GM12878 (cell line): ENCODE measurements around the gene ENO2. TPM values are rescaled to one million over a fixed set of nuclear protein-coding genes. Genes with fewer than 3 reads are reported as not detected.

ENCODE experiments used
- ASH2L ChIP-seq: fragments of 300-600, 200-600 bp; sonication (generic); IDR thresholded peaks from 2 replicates; pipeline ENCODE4 v1.6.1; 2017; ENCODE audit warnings: low read depth, mild to moderate bottlenecking, borderline replicate concordance
- CBX3 ChIP-seq: fragments of 200-600 bp; sonication (generic); IDR thresholded peaks from 2 replicates; pipeline ENCODE4 v1.6.1; 2016; ENCODE audit warnings: low read depth, borderline replicate concordance
- CHD4 ChIP-seq: fragments of 200-600 bp; sonication (generic); IDR thresholded peaks from 2 replicates; pipeline ENCODE4 v1.6.1; 2016; ENCODE audit warnings: mild to moderate bottlenecking
- CTCF ChIP-seq, 3 experiments: IDR thresholded peaks in 2 of 3; conservative IDR thresholded peaks in 1 of 3; 2 replicates each; pipeline ENCODE4 v1.5.1; 2011; ENCODE audit warnings: low read depth in 3 of 3, low read length in 3 of 3, mild to moderate bottlenecking in 3 of 3, control low read depth in 2 of 3, moderate library complexity in 2 of 3, inconsistent platforms in 1 of 3, mixed read lengths in 1 of 3; ENCODE audit not compliant: control insufficient read depth in 2 of 3, insufficient read depth in 1 of 3; ENCODE audit errors: extremely low read depth in 1 of 3
- E2F8 ChIP-seq: fragments of 450-650 bp; IDR thresholded peaks from 2 replicates; pipeline ENCODE4 v1.6.1; 2018; ENCODE audit warnings: mild to moderate bottlenecking, low read depth, moderate library complexity; ENCODE audit not compliant: partially characterized antibody
- EZH2 ChIP-seq: IDR thresholded peaks from 2 replicates; pipeline ENCODE4 v1.6.1; 2012; ENCODE audit warnings: low read depth, mild to moderate bottlenecking, control low read depth, inconsistent platforms, low read length, borderline replicate concordance; ENCODE audit not compliant: control insufficient read depth
- FOXM1 ChIP-seq: IDR thresholded peaks from 2 replicates; pipeline ENCODE4 v1.6.1; 2012; ENCODE audit warnings: low read depth, mild to moderate bottlenecking, inconsistent platforms, low read length, moderate library complexity
- MTA3 ChIP-seq: IDR thresholded peaks from 2 replicates; pipeline ENCODE4 v1.6.1; 2012; ENCODE audit warnings: low read length, inconsistent platforms, borderline replicate concordance
- NBN ChIP-seq: fragments of 450-650 bp; IDR thresholded peaks from 2 replicates; pipeline ENCODE4 v1.6.1; 2016
- STAT1 ChIP-seq: fragments of 450-650 bp; conservative IDR thresholded peaks from 2 replicates; pipeline ENCODE4 v1.6.1; 2014; ENCODE audit warnings: antibody characterized with exemption, mild to moderate bottlenecking
- USF1 ChIP-seq: IDR thresholded peaks from 2 replicates; pipeline ENCODE4 v1.6.1; 2011; ENCODE audit warnings: borderline replicate concordance, low read depth, mild to moderate bottlenecking, moderate library complexity, mixed read lengths, low read length; ENCODE audit not compliant: insufficient read depth; ENCODE audit errors: extremely low read length
- ZBTB11 ChIP-seq: fragments of 450-650 bp; formaldehyde crosslinking; IDR thresholded peaks from 2 replicates; pipeline ENCODE4 v1.5.0; 2022; ENCODE audit warnings: mild to moderate bottlenecking, missing genetic modification characterization
- ZNF24 ChIP-seq: fragments of 450-650 bp; IDR thresholded peaks from 2 replicates; pipeline ENCODE4 v1.6.1; 2017; ENCODE audit warnings: antibody characterized with exemption, mild to moderate bottlenecking
- polyA plus RNA-seq, 11 experiments: library from polyadenylated mRNA; depleted of rRNA in 4 of 11; unstranded in 6 of 11; stranded (reverse) in 5 of 11; fragments of >200 nt; fragmentation: Nextera tagmentation in 4 of 11; fragmentation: Illumina TruSeq in 1 of 11; extraction: Ambion mirVana in 4 of 11; extraction: Trizol in 1 of 11; gene quantifications; 1 replicate in 1 of 11; 2 replicates in 10 of 11; pipeline versions ENCODE4 v1.2.1 to v1.2.3, GENCODE V29; 2011 to 2016; ENCODE audit warnings: inconsistent platforms in 2 of 11, missing spikeins in 2 of 11, low read depth in 1 of 11
- total RNA-seq, 4 experiments: library from RNA; depleted of rRNA in 3 of 4; stranded (reverse); fragments of >200 nt in 3 of 4; fragmentation: Illumina TruSeq in 1 of 4; extraction: Trizol in 1 of 4; gene quantifications; 2 replicates each; pipeline versions ENCODE4 v1.2.1 to v1.2.3, GENCODE V29; 2013 to 2021

ENO2 gene
- total and polyA plus RNA-seq, 10 of the 15 experiments (the other 5 are each of a cell fraction or from before 2014, with no cell fraction given) = 24.8 to 196 (median 43.1) TPM

- TF ChIP-seq ZBTB11 (CRISPR knock-in tag) (no peak), STAT1 (no peak), E2F8 (peak; percentile 78), CBX3 (no peak), USF1 (no peak), NBN (peak; percentile 94), EZH2 (no peak), CTCF (IDR thresholded peaks at IDR 0.05 in 2 of 3, conservative IDR thresholded peaks at IDR 0.05 in 1 of 3; ENCODE audit: control insufficient read depth in 2 of 3, extremely low read depth in 1 of 3, insufficient read depth in 1 of 3, low read depth in 3 of 3, low read length in 3 of 3) (no peak), CHD4 (no peak; the same call in 1 of the 2 replicates), FOXM1 (no peak), MTA3 (no peak), ZNF24 (peak; percentile 62; the same call in 1 of the 2 replicates), ASH2L (peak; percentile 96; the same call in 1 of the 2 replicates)
Measured at GRCh38 chr12:6959058-6959804, 44.9 kb downstream of the ENO2 start (continued).
